GM23338 (cell line): ENCODE data around the gene B4GAT1. TPM values are rescaled to one million over a fixed set of nuclear protein-coding genes. Genes with fewer than 3 reads are reported as not detected.

Source experiments
- ATAC-seq: fragments of 200-7000 bp; cut with Tn5 transposase; 3 replicates; pipeline ENCODE4 v1.9.1; 2020
- DNase-seq: peaks from one replicate; pipeline ENCODE4 v3.0.0-alpha.2; 2015; ENCODE audit warnings: low spot score
- H2AFZ ChIP-seq: fragments of 200-600 bp; sonication (generic); 2 replicates; pipeline ENCODE4 v1.8.0; 2016; ENCODE audit warnings: antibody characterized with exemption, mild to moderate bottlenecking, moderate library complexity
- H3F3A ChIP-seq: fragments of 200-600 bp; sonication (generic); replicated peaks from 2 replicates; pipeline ENCODE4 v1.8.0; 2017; ENCODE audit warnings: antibody characterized with exemption, mixed run types, low read depth
- H3K27ac ChIP-seq: fragments of 200-600 bp; sonication (generic); 2 replicates; pipeline ENCODE4 v1.6.1; 2016; ENCODE audit warnings: low read depth
- H3K27me3 ChIP-seq: fragments of 200-600 bp; sonication (generic); 2 replicates; pipeline ENCODE4 v1.8.0; 2016; ENCODE audit warnings: mild to moderate bottlenecking, mixed run types, moderate library complexity; ENCODE audit not compliant: insufficient read depth
- H3K36me3 ChIP-seq: fragments of 200-600 bp; sonication (generic); 2 replicates; pipeline ENCODE4 v1.8.0; 2016; ENCODE audit warnings: mild to moderate bottlenecking; ENCODE audit not compliant: insufficient read depth
- H3K4me1 ChIP-seq: fragments of 200-600 bp; sonication (generic); 2 replicates; pipeline ENCODE4 v1.8.0; 2016; ENCODE audit warnings: mild to moderate bottlenecking, moderate library complexity; ENCODE audit not compliant: insufficient read depth
- H3K4me2 ChIP-seq: fragments of 200-600 bp; sonication (generic); 2 replicates; pipeline ENCODE4 v1.7.1; 2017; ENCODE audit warnings: mixed run types
- H3K4me3 ChIP-seq: fragments of 200-600 bp; sonication (generic); 2 replicates; pipeline ENCODE4 v1.6.1; 2016; ENCODE audit warnings: mixed run types
- H3K79me2 ChIP-seq: fragments of 200-600 bp; sonication (generic); replicated peaks from 2 replicates; pipeline ENCODE4 v1.8.0; 2017; ENCODE audit warnings: mild to moderate bottlenecking; ENCODE audit not compliant: insufficient read depth
- H3K9me2 ChIP-seq: fragments of 200-600 bp; sonication (generic); 2 replicates; pipeline ENCODE4 v1.8.0; 2017; ENCODE audit not compliant: insufficient read depth
- H4K20me1 ChIP-seq: fragments of 200-600 bp; sonication (generic); replicated peaks from 2 replicates; pipeline ENCODE4 v1.8.0; 2017; ENCODE audit warnings: mild to moderate bottlenecking; ENCODE audit not compliant: insufficient read depth
- H3K27ac Mint-ChIP-seq: 2 replicates; pipeline ENCODE4 v1.8.0; 2020; ENCODE audit warnings: inconsistent platforms, mild to moderate bottlenecking, moderate library complexity, mixed read lengths
- H3K27me3 Mint-ChIP-seq: 3 replicates; pipeline ENCODE4 v1.8.0; 2022; ENCODE audit warnings: low read depth, mild to moderate bottlenecking, moderate library complexity, mixed read lengths, inconsistent platforms; ENCODE audit not compliant: insufficient read depth, poor library complexity
- H3K36me3 Mint-ChIP-seq: 3 replicates; pipeline ENCODE4 v1.8.0; 2021; ENCODE audit warnings: low read depth, mild to moderate bottlenecking, inconsistent platforms, moderate library complexity, mixed read lengths
- H3K4me1 Mint-ChIP-seq: 3 replicates; pipeline ENCODE4 v1.8.0; 2020; ENCODE audit warnings: mild to moderate bottlenecking, inconsistent platforms, mixed read lengths
- H3K4me3 Mint-ChIP-seq: 3 replicates; pipeline ENCODE4 v1.8.0; 2021; ENCODE audit warnings: moderate library complexity, mild to moderate bottlenecking, inconsistent platforms, mixed read lengths
- H3K9me3 Mint-ChIP-seq: 3 replicates; pipeline ENCODE4 v1.8.0; 2020; ENCODE audit warnings: moderate library complexity, mild to moderate bottlenecking, inconsistent platforms, mixed read lengths
- CREB1 ChIP-seq: fragments of 250-450 bp; sonication (Bioruptor Pico); IDR thresholded peaks from 2 replicates; pipeline ENCODE4 v1.5.0; 2020; ENCODE audit warnings: low read depth, mild to moderate bottlenecking, moderate library complexity
- EZH2phosphoT487 ChIP-seq: fragments of 200-600 bp; sonication (generic); IDR thresholded peaks from one replicate; pipeline ENCODE4 v1.8.1; 2018; ENCODE audit warnings: antibody characterized with exemption; ENCODE audit not compliant: unreplicated experiment
- STAT1 ChIP-seq: IDR thresholded peaks from one replicate; pipeline ENCODE4 v1.6.1; 2016; ENCODE audit warnings: antibody characterized with exemption; ENCODE audit not compliant: unreplicated experiment
- ZNF114 ChIP-seq: fragments of 250-450 bp; sonication (Bioruptor Pico); IDR thresholded peaks from 2 replicates; pipeline ENCODE4 v1.5.0; 2020; ENCODE audit warnings: mild to moderate bottlenecking, moderate library complexity
- ZNF331 ChIP-seq: fragments of 250-450 bp; sonication (Bioruptor Pico); IDR thresholded peaks from 2 replicates; pipeline ENCODE4 v1.5.0; 2020; ENCODE audit warnings: low read depth, mild to moderate bottlenecking, moderate library complexity
- polyA plus RNA-seq: library from polyadenylated mRNA; unstranded; fragments of >200 nt; fragmentation: Nextera tagmentation; extraction: Ambion mirVana; gene quantifications from 2 replicates; pipeline ENCODE4 v1.2.1, GENCODE V29; 2016
- total RNA-seq: library from RNA; depleted of rRNA; stranded (reverse); fragments of >200 nt; shearing (Covaris generic); gene quantifications from 2 replicates; pipeline ENCODE4 v1.2.3, GENCODE V29; 2014
- TF ChIP-seq, protein P1 (sequence below): IDR thresholded peaks from one replicate; pipeline ENCODE4 v1.6.1; 2018; ENCODE audit warnings: antibody characterized with exemption; ENCODE audit not compliant: unreplicated experiment
- TF ChIP-seq, protein P2 (sequence below), 2 experiments: fragments of 200-600 bp in 1 of 2; sonication (generic) in 1 of 2; conservative IDR thresholded peaks; 2 replicates each; pipeline versions ENCODE4 v1.5.1 to v1.6.1; 2016 to 2017; ENCODE audit warnings: antibody characterized with exemption in 2 of 2, low read depth in 2 of 2, mild to moderate bottlenecking in 2 of 2, moderate library complexity in 1 of 2

B4GAT1 gene
- total and polyA plus RNA-seq, 2 experiments from 2014 or later: 23.5 to 41.9 TPM

DNA sequence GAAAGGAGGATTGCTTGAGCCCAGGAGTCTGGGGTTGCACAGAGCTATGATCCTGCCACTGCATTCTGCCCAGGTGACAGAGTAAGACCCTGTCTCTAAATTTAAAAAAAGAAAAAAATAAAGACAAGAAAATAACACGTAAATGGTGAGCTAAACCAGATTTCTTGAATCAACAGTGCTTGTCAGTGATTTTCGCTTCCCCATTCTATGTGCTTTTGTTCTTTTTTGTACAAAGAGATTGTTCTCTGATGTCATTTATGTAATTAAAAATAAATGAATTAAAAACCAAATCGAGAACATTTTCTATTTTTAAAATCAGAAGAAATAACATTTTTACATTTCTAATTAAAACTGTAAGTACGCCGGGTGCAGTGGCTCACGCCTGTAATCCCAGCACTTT lies 43.9 kb upstream of the B4GAT1 start (continued):
- TF ChIP-seq, protein P1, sequence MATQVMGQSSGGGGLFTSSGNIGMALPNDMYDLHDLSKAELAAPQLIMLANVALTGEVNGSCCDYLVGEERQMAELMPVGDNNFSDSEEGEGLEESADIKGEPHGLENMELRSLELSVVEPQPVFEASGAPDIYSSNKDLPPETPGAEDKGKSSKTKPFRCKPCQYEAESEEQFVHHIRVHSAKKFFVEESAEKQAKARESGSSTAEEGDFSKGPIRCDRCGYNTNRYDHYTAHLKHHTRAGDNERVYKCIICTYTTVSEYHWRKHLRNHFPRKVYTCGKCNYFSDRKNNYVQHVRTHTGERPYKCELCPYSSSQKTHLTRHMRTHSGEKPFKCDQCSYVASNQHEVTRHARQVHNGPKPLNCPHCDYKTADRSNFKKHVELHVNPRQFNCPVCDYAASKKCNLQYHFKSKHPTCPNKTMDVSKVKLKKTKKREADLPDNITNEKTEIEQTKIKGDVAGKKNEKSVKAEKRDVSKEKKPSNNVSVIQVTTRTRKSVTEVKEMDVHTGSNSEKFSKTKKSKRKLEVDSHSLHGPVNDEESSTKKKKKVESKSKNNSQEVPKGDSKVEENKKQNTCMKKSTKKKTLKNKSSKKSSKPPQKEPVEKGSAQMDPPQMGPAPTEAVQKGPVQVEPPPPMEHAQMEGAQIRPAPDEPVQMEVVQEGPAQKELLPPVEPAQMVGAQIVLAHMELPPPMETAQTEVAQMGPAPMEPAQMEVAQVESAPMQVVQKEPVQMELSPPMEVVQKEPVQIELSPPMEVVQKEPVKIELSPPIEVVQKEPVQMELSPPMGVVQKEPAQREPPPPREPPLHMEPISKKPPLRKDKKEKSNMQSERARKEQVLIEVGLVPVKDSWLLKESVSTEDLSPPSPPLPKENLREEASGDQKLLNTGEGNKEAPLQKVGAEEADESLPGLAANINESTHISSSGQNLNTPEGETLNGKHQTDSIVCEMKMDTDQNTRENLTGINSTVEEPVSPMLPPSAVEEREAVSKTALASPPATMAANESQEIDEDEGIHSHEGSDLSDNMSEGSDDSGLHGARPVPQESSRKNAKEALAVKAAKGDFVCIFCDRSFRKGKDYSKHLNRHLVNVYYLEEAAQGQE: no peak
- TF ChIP-seq STAT1: no peak
- TF ChIP-seq, protein P2, sequence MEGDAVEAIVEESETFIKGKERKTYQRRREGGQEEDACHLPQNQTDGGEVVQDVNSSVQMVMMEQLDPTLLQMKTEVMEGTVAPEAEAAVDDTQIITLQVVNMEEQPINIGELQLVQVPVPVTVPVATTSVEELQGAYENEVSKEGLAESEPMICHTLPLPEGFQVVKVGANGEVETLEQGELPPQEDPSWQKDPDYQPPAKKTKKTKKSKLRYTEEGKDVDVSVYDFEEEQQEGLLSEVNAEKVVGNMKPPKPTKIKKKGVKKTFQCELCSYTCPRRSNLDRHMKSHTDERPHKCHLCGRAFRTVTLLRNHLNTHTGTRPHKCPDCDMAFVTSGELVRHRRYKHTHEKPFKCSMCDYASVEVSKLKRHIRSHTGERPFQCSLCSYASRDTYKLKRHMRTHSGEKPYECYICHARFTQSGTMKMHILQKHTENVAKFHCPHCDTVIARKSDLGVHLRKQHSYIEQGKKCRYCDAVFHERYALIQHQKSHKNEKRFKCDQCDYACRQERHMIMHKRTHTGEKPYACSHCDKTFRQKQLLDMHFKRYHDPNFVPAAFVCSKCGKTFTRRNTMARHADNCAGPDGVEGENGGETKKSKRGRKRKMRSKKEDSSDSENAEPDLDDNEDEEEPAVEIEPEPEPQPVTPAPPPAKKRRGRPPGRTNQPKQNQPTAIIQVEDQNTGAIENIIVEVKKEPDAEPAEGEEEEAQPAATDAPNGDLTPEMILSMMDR (conservative IDR thresholded peaks at IDR 0.05; ENCODE audit: low read depth in 2 of 2): no peak

- Histone ChIP-seq H3K4me1 (no peaks in the 10 kb centered on the region), H3K79me2 (no peaks in the 10 kb centered on the region), H3F3A (no peaks in the 10 kb centered on the region; the same call in 1 of the 2 replicates), H3K9me2 (no peaks in the 10 kb centered on the region), H3K27ac (no peak overlapping the region), H2AFZ (peak overlapping the region; percentile 76; the same call in 1 of the 2 replicates), H3K4me3 (no peak overlapping the region), H3K27me3 (no peaks in the 10 kb centered on the region), H4K20me1 (no peaks in the 10 kb centered on the region), H3K4me2 (no peak overlapping the region), H3K36me3 (no peaks in the 10 kb centered on the region)
- ATAC-seq (peak; percentile 84), DNase-seq (peak; percentile 94)
- no peak overlapping the region for H3K27ac Mint-ChIP-seq
- H3K36me3 Mint-ChIP-seq: no peaks in the 10 kb centered on the region
- H3K4me1 Mint-ChIP-seq: no peaks in the 10 kb centered on the region
- TF ChIP-seq ZNF331 (CRISPR knock-in tag) (no peak), STAT1 (no peak), ZNF114 (CRISPR knock-in tag) (no peak), CREB1 (CRISPR knock-in tag) (no peak), EZH2phosphoT487 (no peak)
- TF ChIP-seq, protein P2 (conservative IDR thresholded peaks at IDR 0.05; ENCODE audit: low read depth in 2 of 2): peak; percentile 84 to 93
- peaks cover 4% of the 10 kb centered on the region for H3K9me3 Mint-ChIP-seq
- no peak overlapping the region for H3K4me3 Mint-ChIP-seq
- peaks cover 6% of the 10 kb centered on the region for H3K27me3 Mint-ChIP-seq
Observed at GRCh38 chr11:66388780-66389386, 41.5 kb upstream of the B4GAT1 start.
